ENCODE results near the gene DVL1. TPM values are rescaled to one million over a fixed set of nuclear protein-coding genes. Genes with fewer than 3 reads are reported as not detected.
A peak's percentile ranks its signal among the peaks of the same experiment; 100 is the strongest.

DVL1 gene
- total and polyA plus RNA-seq, 7 donors = 25.8 to 85.0 (median 58.9) TPM

DNA sequence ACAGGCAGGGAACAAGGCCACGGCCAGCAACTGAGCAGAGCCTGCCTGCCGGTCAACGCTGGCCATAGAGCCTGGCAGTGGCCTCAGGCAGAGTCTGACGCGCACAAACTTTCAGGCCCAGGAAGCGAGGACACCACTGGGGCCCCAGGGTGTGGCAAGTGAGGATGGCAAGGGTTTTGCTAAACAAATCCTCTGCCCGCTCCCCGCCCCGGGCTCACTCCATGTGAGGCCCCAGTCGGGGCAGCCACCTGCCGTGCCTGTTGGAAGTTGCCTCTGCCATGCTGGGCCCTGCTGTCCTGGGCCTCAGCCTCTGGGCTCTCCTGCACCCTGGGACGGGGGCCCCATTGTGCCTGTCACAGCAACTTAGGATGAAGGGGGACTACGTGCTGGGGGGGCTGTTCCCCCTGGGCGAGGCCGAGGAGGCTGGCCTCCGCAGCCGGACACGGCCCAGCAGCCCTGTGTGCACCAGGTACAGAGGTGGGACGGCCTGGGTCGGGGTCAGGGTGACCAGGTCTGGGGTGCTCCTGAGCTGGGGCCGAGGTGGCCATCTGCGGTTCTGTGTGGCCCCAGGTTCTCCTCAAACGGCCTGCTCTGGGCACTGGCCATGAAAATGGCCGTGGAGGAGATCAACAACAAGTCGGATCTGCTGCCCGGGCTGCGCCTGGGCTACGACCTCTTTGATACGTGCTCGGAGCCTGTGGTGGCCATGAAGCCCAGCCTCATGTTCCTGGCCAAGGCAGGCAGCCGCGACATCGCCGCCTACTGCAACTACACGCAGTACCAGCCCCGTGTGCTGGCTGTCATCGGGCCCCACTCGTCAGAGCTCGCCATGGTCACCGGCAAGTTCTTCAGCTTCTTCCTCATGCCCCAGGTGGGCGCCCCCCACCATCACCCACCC, 17.9 kb downstream of the DVL1 start, which contains the start of gene TAS1R3:
Gene TAS1R3 (plus strand): TSS at position 213 of the 898 bp plus-strand sequence. CDS start 66 bp downstream, at position 279.
- Histone ChIP-seq H3K27me3 (no peaks in the 10 kb centered on the region), H3K27ac (no peak within 1 kb of the TSS), H3K9me3 (no peaks in the 10 kb centered on the region), H3K4me3 (no peak within 1 kb of the TSS), H3K4me1 (peaks cover 0 to 10% (median 8%) of the 10 kb centered on the region in 4 donors), H3K36me3 (peaks cover 0 to 31% (median 13%) of the 10 kb centered on the region in 4 donors)
- intact Hi-C loops (cut with DNase I) = no loop called here
- 44 to 73% methylated on average over 41 of the region's 41 CpGs for WGBS, 2 donors
- peak in 1 of 4 donors; percentile 6 for TF ChIP-seq POLR2AphosphoS5 (IDR thresholded peaks at IDR 0.05)
- TF ChIP-seq, protein P1, sequence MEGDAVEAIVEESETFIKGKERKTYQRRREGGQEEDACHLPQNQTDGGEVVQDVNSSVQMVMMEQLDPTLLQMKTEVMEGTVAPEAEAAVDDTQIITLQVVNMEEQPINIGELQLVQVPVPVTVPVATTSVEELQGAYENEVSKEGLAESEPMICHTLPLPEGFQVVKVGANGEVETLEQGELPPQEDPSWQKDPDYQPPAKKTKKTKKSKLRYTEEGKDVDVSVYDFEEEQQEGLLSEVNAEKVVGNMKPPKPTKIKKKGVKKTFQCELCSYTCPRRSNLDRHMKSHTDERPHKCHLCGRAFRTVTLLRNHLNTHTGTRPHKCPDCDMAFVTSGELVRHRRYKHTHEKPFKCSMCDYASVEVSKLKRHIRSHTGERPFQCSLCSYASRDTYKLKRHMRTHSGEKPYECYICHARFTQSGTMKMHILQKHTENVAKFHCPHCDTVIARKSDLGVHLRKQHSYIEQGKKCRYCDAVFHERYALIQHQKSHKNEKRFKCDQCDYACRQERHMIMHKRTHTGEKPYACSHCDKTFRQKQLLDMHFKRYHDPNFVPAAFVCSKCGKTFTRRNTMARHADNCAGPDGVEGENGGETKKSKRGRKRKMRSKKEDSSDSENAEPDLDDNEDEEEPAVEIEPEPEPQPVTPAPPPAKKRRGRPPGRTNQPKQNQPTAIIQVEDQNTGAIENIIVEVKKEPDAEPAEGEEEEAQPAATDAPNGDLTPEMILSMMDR (IDR thresholded peaks at IDR 0.05) = no peak
- DNase-seq = no peak

DNA sequence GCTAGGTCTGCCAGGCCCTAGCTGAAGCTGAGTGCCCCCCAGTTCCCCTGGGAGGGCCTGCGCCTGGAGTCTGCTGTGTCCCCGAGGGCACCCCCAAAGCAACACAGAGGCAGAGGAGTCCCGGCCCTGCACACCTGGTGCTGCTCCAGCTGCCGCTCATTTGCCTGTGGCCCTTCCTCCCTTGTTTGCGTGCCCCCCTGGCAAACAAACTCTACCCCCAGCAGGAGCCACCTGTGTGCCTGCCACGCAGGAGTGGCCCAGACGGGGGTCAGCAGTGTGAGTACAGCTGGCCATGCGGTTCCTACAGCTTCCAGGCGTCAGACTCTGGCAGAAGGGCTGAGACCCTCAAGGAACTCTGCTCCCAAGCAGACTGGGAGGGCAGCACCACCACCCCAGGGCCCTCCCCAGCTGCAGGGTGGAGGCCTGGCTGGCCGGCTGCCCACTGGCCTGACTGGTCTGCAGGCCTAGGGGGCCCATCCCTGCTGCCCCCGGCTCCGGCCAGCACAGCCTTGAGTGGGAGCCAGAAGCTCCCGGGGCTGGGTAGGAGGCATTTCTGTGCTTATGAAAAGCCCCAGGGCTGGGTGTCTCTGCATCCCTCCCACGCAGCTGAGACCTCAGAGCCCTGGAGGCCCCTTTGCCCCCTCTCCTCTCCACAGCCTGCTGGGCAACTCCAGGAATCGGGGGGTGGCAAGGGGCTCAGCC, 18.7 kb downstream of the DVL1 start:
- no peak overlapping the region for H3K27ac ChIP-seq
- no peaks in the 10 kb centered on the region for H3K27me3 ChIP-seq
- H3K4me3 ChIP-seq = no peak overlapping the region
- no peak for DNase-seq
- WGBS, 2 donors = 29 to 61% methylated on average over 15 of the region's 15 CpGs
- intact Hi-C loops (cut with DNase I) = no loop called here
- no peak for TF ChIP-seq EP300 (IDR thresholded peaks at IDR 0.05)
- no peak for TF ChIP-seq POLR2A (IDR thresholded peaks at IDR 0.05)
- H3K36me3 ChIP-seq = peaks cover 0 to 24% (median 13%) of the 10 kb centered on the region in 4 donors
- H3K4me1 ChIP-seq = peaks cover 0 to 18% (median 14%) of the 10 kb centered on the region in 4 donors
- H3K9me3 ChIP-seq = no peaks in the 10 kb centered on the region

DNA sequence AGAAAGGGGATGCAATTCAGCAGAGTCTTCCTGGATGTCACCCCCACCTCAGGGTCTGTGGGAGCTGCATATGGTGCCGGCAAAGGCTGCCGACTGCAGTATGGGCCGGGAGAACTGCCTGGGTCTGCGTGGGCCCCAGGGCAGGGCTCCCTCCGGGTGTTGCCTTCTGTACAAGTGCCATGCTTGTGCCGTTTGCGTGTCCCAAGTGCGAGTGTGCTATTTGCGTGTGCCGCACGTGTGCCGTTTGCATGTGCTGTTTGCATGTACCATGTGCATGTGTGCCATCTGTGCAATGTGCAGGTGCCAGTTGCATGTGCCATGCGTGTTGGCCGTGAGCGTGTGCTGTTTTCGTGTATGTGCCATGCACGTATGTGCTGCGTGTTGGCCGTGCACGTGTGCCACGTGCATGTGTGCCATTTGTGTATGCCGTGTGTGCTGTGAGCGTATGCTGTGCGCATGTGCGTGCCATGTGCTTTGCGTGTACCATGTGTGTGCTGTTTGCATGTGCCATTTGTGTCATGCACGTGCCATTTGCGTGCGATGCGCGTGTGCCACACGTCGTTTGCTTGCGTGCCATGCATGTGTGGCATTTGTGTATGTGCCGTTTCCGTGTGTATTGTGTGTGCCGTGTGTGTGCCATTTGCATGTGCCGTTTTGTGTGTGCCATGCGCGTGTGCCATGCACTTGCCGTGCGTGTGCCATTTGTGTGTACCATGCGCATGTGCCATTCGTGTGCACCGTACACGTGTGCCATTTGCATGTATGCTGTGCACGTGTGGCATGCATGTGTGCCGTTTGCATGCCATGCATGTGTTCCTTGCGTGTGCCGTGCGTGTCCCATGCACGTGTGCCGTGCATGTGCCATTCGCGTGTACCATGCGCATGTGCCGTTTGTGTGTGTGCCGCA, 19.7 kb downstream of the DVL1 start:
- Histone ChIP-seq H3K4me1 (peaks cover 0 to 25% (median 20%) of the 10 kb centered on the region in 4 donors), H3K9me3 (no peaks in the 10 kb centered on the region), H3K27ac (no peak overlapping the region), H3K36me3 (peaks cover 0 to 24% (median 13%) of the 10 kb centered on the region in 4 donors), H3K4me3 (no peak overlapping the region), H3K27me3 (no peaks in the 10 kb centered on the region)
- no peak for TF ChIP-seq EP300 (IDR thresholded peaks at IDR 0.05)
- peak in 1 of 4 donors; percentile 7 for TF ChIP-seq POLR2AphosphoS5 (IDR thresholded peaks at IDR 0.05)
- intact Hi-C loops (cut with DNase I) = no loop called here
- no peak for DNase-seq
- 88 to 94% methylated on average over 58 of the region's 58 CpGs for WGBS, 2 donors

DNA sequence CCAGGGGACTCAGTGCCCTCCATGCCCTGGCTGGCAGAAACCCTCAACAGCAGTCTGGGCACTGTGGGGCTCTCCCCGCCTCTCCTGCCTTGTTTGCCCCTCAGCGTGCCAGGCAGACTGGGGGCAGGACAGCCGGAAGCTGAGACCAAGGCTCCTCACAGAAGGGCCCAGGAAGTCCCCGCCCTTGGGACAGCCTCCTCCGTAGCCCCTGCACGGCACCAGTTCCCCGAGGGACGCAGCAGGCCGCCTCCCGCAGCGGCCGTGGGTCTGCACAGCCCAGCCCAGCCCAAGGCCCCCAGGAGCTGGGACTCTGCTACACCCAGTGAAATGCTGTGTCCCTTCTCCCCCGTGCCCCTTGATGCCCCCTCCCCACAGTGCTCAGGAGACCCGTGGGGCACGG, 21.0 kb downstream of the DVL1 start:
- TF ChIP-seq EP300 (IDR thresholded peaks at IDR 0.05) (no peak), POLR2AphosphoS5 (IDR thresholded peaks at IDR 0.05) (no peak), POLR2A (IDR thresholded peaks at IDR 0.05) (no peak)
- TF ChIP-seq, protein P1 (IDR thresholded peaks at IDR 0.05) = no peak
- intact Hi-C loops (cut with DNase I) = no loop called here
- Histone ChIP-seq H3K9me3 (no peaks in the 10 kb centered on the region), H3K4me1 (peaks cover 0 to 33% (median 24%) of the 10 kb centered on the region in 4 donors), H3K36me3 (peaks cover 0 to 24% (median 13%) of the 10 kb centered on the region in 4 donors), H3K27ac (no peak overlapping the region), H3K4me3 (no peak overlapping the region), H3K27me3 (no peaks in the 10 kb centered on the region)
- WGBS, 2 donors = 85 to 87% methylated on average over 15 of the region's 15 CpGs
- DNase-seq = no peak

DNA sequence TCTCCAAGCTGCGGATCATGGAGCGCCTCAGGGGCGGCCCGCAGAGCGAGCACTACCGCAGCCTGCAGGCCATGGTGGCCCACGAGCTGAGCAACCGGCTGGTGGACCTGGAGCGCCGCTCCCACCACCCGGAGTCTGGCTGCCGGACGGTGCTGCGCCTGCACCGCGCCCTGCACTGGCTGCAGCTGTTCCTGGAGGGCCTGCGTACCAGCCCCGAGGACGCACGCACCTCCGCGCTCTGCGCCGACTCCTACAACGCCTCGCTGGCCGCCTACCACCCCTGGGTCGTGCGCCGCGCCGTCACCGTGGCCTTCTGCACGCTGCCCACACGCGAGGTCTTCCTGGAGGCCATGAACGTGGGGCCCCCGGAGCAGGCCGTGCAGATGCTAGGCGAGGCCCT, 21.9 kb downstream of the DVL1 start:
- WGBS, 2 donors = 92 to 93% methylated on average over 40 of the region's 40 CpGs
- no peaks in the 10 kb centered on the region for H3K27me3 ChIP-seq
- TF ChIP-seq POLR2A (IDR thresholded peaks at IDR 0.05) (no peak), EP300 (IDR thresholded peaks at IDR 0.05) (no peak), POLR2AphosphoS5 (IDR thresholded peaks at IDR 0.05) (no peak)
- TF ChIP-seq, protein P1 (IDR thresholded peaks at IDR 0.05) = no peak
- H3K36me3 ChIP-seq = peaks cover 0 to 24% (median 13%) of the 10 kb centered on the region in 4 donors
- H3K27ac ChIP-seq = no peak overlapping the region
- peaks cover 3 to 41% (median 34%) of the 10 kb centered on the region in 4 donors for H3K4me1 ChIP-seq
- H3K4me3 ChIP-seq = no peak overlapping the region
- DNase-seq = no peak
- H3K9me3 ChIP-seq = no peaks in the 10 kb centered on the region
- intact Hi-C loops (cut with DNase I) = no loop called here

All from sigmoid colon (tissue), 7 donors.